Measurements from ENCODE around the gene BDH1.

BDH1 gene

GRCh38 chr3:197545101-197545500 lies 10.7 kb downstream of the BDH1 start:
- TF ChIP-seq MAX (IDR thresholded peaks at IDR 0.05; ENCODE audit: low read depth, low read length) (no peak), MYC (IDR thresholded peaks at IDR 0.05; ENCODE audit: low read depth, low read length) (no peak), POLR2A (IDR thresholded peaks at IDR 0.05; ENCODE audit: extremely low read depth, insufficient read length) (no peak)
- H3K4me3 ChIP-seq (ENCODE audit: low read depth, low read length): no peak overlapping the region
- DNase-seq (ENCODE audit: low read depth): no peak

- H3K4me3 ChIP-seq (ENCODE audit: low read depth, low read length): no peak overlapping the region
- TF ChIP-seq MYC (IDR thresholded peaks at IDR 0.05; ENCODE audit: low read depth, low read length): no peak
- TF ChIP-seq MAX (IDR thresholded peaks at IDR 0.05; ENCODE audit: low read depth, low read length): no peak
- TF ChIP-seq, protein P1, sequence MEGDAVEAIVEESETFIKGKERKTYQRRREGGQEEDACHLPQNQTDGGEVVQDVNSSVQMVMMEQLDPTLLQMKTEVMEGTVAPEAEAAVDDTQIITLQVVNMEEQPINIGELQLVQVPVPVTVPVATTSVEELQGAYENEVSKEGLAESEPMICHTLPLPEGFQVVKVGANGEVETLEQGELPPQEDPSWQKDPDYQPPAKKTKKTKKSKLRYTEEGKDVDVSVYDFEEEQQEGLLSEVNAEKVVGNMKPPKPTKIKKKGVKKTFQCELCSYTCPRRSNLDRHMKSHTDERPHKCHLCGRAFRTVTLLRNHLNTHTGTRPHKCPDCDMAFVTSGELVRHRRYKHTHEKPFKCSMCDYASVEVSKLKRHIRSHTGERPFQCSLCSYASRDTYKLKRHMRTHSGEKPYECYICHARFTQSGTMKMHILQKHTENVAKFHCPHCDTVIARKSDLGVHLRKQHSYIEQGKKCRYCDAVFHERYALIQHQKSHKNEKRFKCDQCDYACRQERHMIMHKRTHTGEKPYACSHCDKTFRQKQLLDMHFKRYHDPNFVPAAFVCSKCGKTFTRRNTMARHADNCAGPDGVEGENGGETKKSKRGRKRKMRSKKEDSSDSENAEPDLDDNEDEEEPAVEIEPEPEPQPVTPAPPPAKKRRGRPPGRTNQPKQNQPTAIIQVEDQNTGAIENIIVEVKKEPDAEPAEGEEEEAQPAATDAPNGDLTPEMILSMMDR (IDR thresholded peaks at IDR 0.05; ENCODE audit: low read depth, low read length): no peak
- TF ChIP-seq POLR2A (IDR thresholded peaks at IDR 0.05; ENCODE audit: extremely low read depth, insufficient read length): no peak
- DNase-seq (ENCODE audit: low read depth): peak; percentile 14
Measured at GRCh38 chr3:197542741-197543454, 12.9 kb downstream of the BDH1 start.

DNA sequence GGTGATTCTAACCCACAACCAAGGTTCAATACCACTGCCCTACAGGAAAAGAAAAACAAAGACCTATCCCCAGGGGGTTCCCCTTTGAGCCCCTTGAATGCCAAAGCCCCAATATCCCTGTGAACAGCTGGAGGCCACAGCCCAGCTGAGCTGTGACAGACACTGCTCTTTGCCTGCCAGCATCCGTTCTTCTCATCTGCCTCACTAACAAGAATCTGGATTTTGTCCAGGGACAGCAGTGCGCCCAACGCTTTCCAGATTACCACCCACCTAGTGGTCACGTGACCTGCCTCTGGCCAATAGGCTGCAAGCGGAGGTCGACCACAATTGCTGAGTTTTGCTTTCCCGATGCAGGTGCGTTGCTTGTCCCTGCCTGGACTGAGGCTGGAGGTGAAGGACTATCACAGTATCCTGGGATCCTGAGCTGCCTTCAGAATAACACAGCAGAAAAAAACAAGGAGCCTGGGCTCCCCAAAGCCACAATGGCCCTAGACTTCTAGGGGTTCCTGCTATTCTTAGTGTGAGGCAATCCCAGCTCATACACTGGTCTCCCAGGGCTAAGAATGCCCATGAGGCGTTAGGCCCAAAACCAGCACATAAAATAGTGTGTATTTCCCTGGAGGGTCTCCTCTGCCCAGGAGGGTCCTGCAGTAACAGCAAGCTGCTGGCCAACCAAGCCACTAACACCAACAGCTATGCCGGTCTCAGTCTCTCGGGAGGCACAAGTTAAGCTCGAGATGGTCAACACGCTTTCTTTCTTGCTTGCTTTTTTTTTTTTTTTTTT lies 13.8 kb downstream of the BDH1 start:
- no peak overlapping the region for H3K4me3 ChIP-seq (ENCODE audit: low read depth, low read length)
- DNase-seq (ENCODE audit: low read depth): no peak

GRCh38 chr3:197540961-197541377 lies 14.8 kb downstream of the BDH1 start:
- no peak for TF ChIP-seq MYC (IDR thresholded peaks at IDR 0.05; ENCODE audit: low read depth, low read length)
- no peak for TF ChIP-seq MAX (IDR thresholded peaks at IDR 0.05; ENCODE audit: low read depth, low read length)
- TF ChIP-seq, protein P1 (IDR thresholded peaks at IDR 0.05; ENCODE audit: low read depth, low read length): no peak
- no peak for DNase-seq (ENCODE audit: low read depth)
- H3K4me3 ChIP-seq (ENCODE audit: low read depth, low read length): no peak overlapping the region

More for the DNA sequence above, 13.8 kb downstream of the BDH1 start:
- no peak for TF ChIP-seq POLR2A (IDR thresholded peaks at IDR 0.05; ENCODE audit: extremely low read depth, insufficient read length)
- TF ChIP-seq, protein P1 (IDR thresholded peaks at IDR 0.05; ENCODE audit: low read depth, low read length): no peak
- TF ChIP-seq MAX (IDR thresholded peaks at IDR 0.05; ENCODE audit: low read depth, low read length): no peak
- TF ChIP-seq MYC (IDR thresholded peaks at IDR 0.05; ENCODE audit: low read depth, low read length): no peak

DNA sequence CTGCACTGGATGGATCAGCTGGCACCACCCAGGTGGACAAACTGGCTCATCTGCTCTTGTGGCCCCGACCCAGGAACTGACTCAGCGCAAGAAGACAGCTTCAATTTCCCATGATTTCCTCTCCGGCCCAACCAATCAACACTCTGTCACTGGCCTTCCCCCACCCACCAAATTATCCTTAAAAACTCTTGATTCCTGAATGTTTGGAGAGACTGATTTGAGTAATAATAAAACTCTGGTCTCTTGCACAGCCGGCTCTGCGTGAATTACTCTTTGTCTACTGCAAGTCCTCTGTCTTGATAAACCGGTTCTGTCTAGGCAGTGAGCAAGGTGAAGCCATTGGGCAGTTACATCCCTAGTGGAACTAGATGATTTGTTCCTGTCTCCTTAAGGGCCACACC lies 16.1 kb downstream of the BDH1 start:
- no peak overlapping the region for H3K4me3 ChIP-seq (ENCODE audit: low read depth, low read length)
- no peak for TF ChIP-seq POLR2A (IDR thresholded peaks at IDR 0.05; ENCODE audit: extremely low read depth, insufficient read length)
- TF ChIP-seq MAX (IDR thresholded peaks at IDR 0.05; ENCODE audit: low read depth, low read length): no peak
- TF ChIP-seq, protein P1 (IDR thresholded peaks at IDR 0.05; ENCODE audit: low read depth, low read length): no peak
- TF ChIP-seq MYC (IDR thresholded peaks at IDR 0.05; ENCODE audit: low read depth, low read length): no peak
- no peak for DNase-seq (ENCODE audit: low read depth)
